Naive thymus-derived CD4-positive, alpha-beta T cell (primary cell): ENCODE data around the gene SCCPDH. TPM values are rescaled to one million over a fixed set of nuclear protein-coding genes. Genes with fewer than 3 reads are reported as not detected.

Source experiments
- ATAC-seq: fragments of 150-1000 bp; cut with Tn5 transposase; 2 replicates; pipeline ENCODE4 v1.10.0; 2021; ENCODE audit warnings: mild to moderate bottlenecking, moderate library complexity
- CTCF ChIA-PET: fragments of 350-600 bp; sonication (Branson Sonifier 250); formaldehyde crosslinking; loops from one replicate; lab custom pipeline; 2021; ENCODE audit warnings: antibody characterized with exemption; lab: Charles Lee
- POLR2A ChIA-PET: fragments of 350-600 bp; sonication (Branson Sonifier 250); formaldehyde crosslinking; loops from one replicate; lab custom pipeline; 2021; ENCODE audit warnings: antibody characterized with exemption, inconsistent platforms; lab: Charles Lee
- DNase-seq, 9 donors: peaks; one replicate each; pipeline versions ENCODE4 v3.0.0 to v3.0.0-alpha.2; 2020 to 2022; ENCODE audit warnings: mixed read lengths in 1 of 9
- H3K27ac ChIP-seq: one replicate; pipeline ENCODE4 v1.7.0; 2013; ENCODE audit warnings: mild to moderate bottlenecking, low read depth, low read length, moderate library complexity
- H3K27me3 ChIP-seq, 2 donors: one replicate each; pipeline ENCODE4 v1.7.0; 2013; ENCODE audit warnings: low read length in 2 of 2, mild to moderate bottlenecking in 2 of 2, moderate library complexity in 2 of 2; ENCODE audit not compliant: control insufficient read depth in 2 of 2, insufficient read depth in 2 of 2
- H3K36me3 ChIP-seq, 3 experiments: 1 replicate in 2 of 3; 2 replicates in 1 of 3; pipeline ENCODE4 v1.7.0; 2013; ENCODE audit warnings: low read length in 3 of 3, mild to moderate bottlenecking in 3 of 3, moderate library complexity in 1 of 3; ENCODE audit not compliant: insufficient read depth in 3 of 3, control insufficient read depth in 2 of 3
- H3K4me1 ChIP-seq, 2 donors: one replicate each; pipeline ENCODE4 v1.7.0; 2013; ENCODE audit warnings: low read length in 2 of 2, mild to moderate bottlenecking in 2 of 2, moderate library complexity in 1 of 2; ENCODE audit not compliant: control insufficient read depth in 2 of 2, insufficient read depth in 2 of 2
- H3K4me3 ChIP-seq: 2 replicates; pipeline ENCODE4 v1.7.0; 2013; ENCODE audit warnings: mild to moderate bottlenecking, low read length
- H3K9me3 ChIP-seq, 3 experiments: 1 replicate in 2 of 3; 2 replicates in 1 of 3; pipeline ENCODE4 v1.7.0; 2013; ENCODE audit warnings: low read length in 3 of 3; ENCODE audit not compliant: control insufficient read depth in 2 of 3
- H3K27ac Mint-ChIP-seq, 9 donors: one replicate each; pipeline ENCODE4 v1.8.0; 2020 to 2022; ENCODE audit warnings: mixed read lengths in 9 of 9, mild to moderate bottlenecking in 8 of 9, moderate library complexity in 5 of 9, inconsistent platforms in 2 of 9
- H3K27me3 Mint-ChIP-seq, 5 donors: one replicate each; pipeline ENCODE4 v1.8.0; 2021 to 2022; ENCODE audit warnings: mixed read lengths in 5 of 5, mild to moderate bottlenecking in 1 of 5
- H3K36me3 Mint-ChIP-seq, 5 donors: one replicate each; pipeline ENCODE4 v1.8.0; 2020 to 2022; ENCODE audit warnings: mixed read lengths in 5 of 5, mild to moderate bottlenecking in 3 of 5, inconsistent platforms in 1 of 5
- H3K4me1 Mint-ChIP-seq, 7 donors: one replicate each; pipeline ENCODE4 v1.8.0; 2020 to 2022; ENCODE audit warnings: mixed read lengths in 7 of 7, mild to moderate bottlenecking in 3 of 7, inconsistent platforms in 1 of 7
- H3K4me3 Mint-ChIP-seq, 10 donors: one replicate each; pipeline ENCODE4 v1.8.0; 2020 to 2022; ENCODE audit warnings: mild to moderate bottlenecking in 10 of 10, mixed read lengths in 10 of 10, moderate library complexity in 6 of 10, inconsistent platforms in 2 of 10
- H3K9me3 Mint-ChIP-seq, 11 donors: one replicate each; pipeline ENCODE4 v1.8.0; 2020 to 2022; ENCODE audit warnings: mixed read lengths in 11 of 11, mild to moderate bottlenecking in 4 of 11, inconsistent platforms in 1 of 11, moderate library complexity in 1 of 11
- intact Hi-C, 2 donors: fragments of 100-400 bp; cut with micrococcal nuclease; formaldehyde crosslinking; loops; one replicate each; pipeline ENCODE4 v1.15.1; 2023
- polyA plus RNA-seq, 2 donors: library from polyadenylated mRNA; unstranded; fragments of 300-500 nt; fragmentation: Illumina TruSeq; gene quantifications; one replicate each; pipeline ENCODE4 v1.2.3, GENCODE V29; 2021
- total RNA-seq, 6 experiments: library from RNA in 5 of 6; stranded (reverse) in 5 of 6; gene quantifications; 1 replicate in 5 of 6; 2 replicates in 1 of 6; pipeline ENCODE4 v1.2.3 and lab custom pipeline; 2021 to 2026

The SCCPDH gene
- total and polyA plus RNA-seq, 7 experiments from 2014 or later: 3.5 to 14.5 (median 5.3) TPM

DNA sequence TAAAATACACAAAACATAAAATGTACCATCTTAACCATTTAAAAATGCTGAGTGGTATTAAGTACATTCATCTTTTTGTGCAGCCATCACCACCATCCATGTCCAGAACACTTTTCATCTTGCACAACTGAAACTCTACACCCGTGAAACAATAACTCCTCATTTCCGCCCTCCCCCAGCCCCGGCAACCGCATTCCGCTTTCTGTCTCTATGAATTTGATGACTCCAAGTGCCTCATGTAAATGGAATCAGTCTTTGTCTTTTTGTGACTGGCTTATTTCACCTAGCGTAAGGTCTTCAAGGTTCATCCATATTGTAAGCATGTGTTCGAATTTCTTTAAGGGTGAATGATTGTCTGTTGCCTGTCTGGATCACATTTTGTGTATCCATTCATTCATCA, 37.2 kb downstream of the SCCPDH start:
- Histone ChIP-seq H3K27me3 (no peaks in the 10 kb centered on the region), H3K36me3 (peaks cover 0 to 4% (median 0%) of the 10 kb centered on the region in 3 experiments), H3K27ac (no peak overlapping the region), H3K9me3 (no peaks in the 10 kb centered on the region), H3K4me3 (no peak overlapping the region), H3K4me1 (no peaks in the 10 kb centered on the region)
- Mint-ChIP-seq H3K4me1 (peaks cover 0 to 1% (median 0%) of the 10 kb centered on the region in 7 donors), H3K9me3 (no peaks in the 10 kb centered on the region), H3K4me3 (no peak overlapping the region), H3K27ac (no peak overlapping the region), H3K36me3 (peaks cover 0 to 15% (median 11%) of the 10 kb centered on the region in 5 donors), H3K27me3 (no peaks in the 10 kb centered on the region)
- CTCF ChIA-PET: no interaction called here
- intact Hi-C loops: no loop called here
- POLR2A ChIA-PET: no interaction called here
- ATAC-seq (no peak), DNase-seq (no peak)

DNA sequence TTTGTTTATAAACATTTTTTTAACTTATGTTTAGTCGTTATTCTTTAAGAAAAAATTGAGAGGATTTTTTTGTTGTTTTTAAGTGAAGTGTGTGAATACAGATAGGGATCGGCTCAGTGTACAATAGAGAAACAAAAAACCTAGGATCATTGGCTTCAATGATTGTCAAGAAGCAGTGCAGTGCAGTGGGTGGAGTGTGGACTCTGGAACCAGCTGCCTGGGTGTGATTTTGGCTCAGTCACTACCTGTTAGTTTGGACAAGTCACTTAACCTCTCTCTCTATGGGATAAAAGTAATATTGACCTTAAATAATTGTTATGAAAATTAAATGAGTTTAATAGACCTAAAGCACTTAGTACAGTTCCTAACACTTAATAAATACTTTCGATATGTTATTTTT, 41.3 kb downstream of the SCCPDH start:
- ChIA-PET CTCF (no interaction called here), POLR2A (no interaction called here)
- Histone ChIP-seq H3K4me3 (no peak overlapping the region), H3K4me1 (no peaks in the 10 kb centered on the region), H3K27ac (no peak overlapping the region), H3K36me3 (peaks cover 0 to 4% (median 0%) of the 10 kb centered on the region in 3 experiments), H3K9me3 (no peaks in the 10 kb centered on the region), H3K27me3 (no peaks in the 10 kb centered on the region)
- Mint-ChIP-seq H3K27ac (no peak overlapping the region), H3K9me3 (no peaks in the 10 kb centered on the region), H3K4me1 (peaks cover 0 to under 1% (median 0%) of the 10 kb centered on the region in 7 donors), H3K4me3 (no peak overlapping the region), H3K27me3 (no peaks in the 10 kb centered on the region), H3K36me3 (peaks cover 0 to 16% (median 11%) of the 10 kb centered on the region in 5 donors)
- DNase-seq: no peak
- no peak for ATAC-seq
- intact Hi-C loops: no loop called here

DNA sequence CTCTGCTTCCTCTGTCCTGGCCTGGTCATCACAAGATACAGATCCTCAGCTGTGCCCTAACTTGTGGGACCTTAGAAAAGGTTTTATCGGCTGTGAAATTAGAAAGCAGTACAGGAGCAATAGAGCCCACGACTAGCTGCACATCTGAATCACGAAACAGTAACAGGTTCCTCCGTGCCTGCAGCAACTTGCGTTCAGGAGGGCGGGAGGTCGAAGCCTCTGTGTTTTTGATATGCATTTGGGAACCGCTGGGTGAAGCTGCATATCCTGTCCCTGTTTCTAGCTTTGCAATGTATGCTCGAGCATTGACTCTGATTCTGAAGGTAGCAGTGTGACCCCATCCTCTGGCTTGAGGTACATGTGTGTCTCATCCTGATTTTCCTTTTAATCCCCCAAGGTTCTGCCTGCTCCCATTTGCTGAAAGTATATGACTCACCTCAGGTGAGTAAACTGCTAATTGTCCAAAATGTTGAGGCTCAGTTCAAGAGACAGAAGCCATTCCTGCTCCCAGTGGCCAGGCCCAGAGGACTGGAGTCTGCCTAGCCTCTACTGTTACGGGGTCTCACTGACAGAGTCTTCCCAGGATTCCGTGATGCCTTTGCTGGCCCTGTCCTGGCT, 44.3 kb downstream of the SCCPDH start:
- intact Hi-C loops: no loop called here
- H3K36me3 Mint-ChIP-seq: peaks cover 0 to 9% (median 7%) of the 10 kb centered on the region in 5 donors
- POLR2A ChIA-PET: no interaction called here
- no peak overlapping the region for H3K27ac ChIP-seq
- peaks cover 0 to 6% (median 0%) of the 10 kb centered on the region in 7 donors for H3K4me1 Mint-ChIP-seq
- no peaks in the 10 kb centered on the region for H3K36me3 ChIP-seq
- H3K4me3 ChIP-seq: no peak overlapping the region
- no peaks in the 10 kb centered on the region for H3K4me1 ChIP-seq
- H3K9me3 Mint-ChIP-seq: peaks cover 0 to 2% (median 0%) of the 10 kb centered on the region in 11 donors
- no peaks in the 10 kb centered on the region for H3K27me3 Mint-ChIP-seq
- DNase-seq: no peak
- H3K9me3 ChIP-seq: no peaks in the 10 kb centered on the region
- CTCF ChIA-PET: no interaction called here
- no peaks in the 10 kb centered on the region for H3K27me3 ChIP-seq
- H3K4me3 Mint-ChIP-seq: no peak overlapping the region
- ATAC-seq: no peak
- H3K27ac Mint-ChIP-seq: no peak overlapping the region

DNA sequence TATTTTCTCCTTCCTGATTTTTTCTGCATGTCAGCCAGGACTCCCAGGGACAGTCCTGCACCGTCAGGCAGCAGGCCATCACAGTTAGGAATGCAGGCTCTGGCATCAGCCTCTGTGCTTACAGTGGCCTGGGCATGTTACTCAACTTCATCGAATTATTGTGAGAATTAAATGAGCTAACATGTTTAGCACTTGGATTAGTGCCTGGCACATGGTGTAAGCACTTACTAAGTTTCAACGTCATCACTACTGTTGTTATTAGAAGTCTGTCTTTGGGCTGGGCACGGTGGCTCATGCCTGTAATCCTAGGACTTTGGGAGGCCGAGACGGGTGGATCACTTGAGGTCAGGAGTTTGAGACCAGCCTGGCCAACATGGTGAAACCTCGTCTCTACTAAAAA, 45.1 kb downstream of the SCCPDH start:
- peaks cover 0 to 2% (median 0%) of the 10 kb centered on the region in 11 donors for H3K9me3 Mint-ChIP-seq
- no peak overlapping the region for H3K27ac ChIP-seq
- H3K36me3 Mint-ChIP-seq: peaks cover 0 to 12% (median 8%) of the 10 kb centered on the region in 5 donors
- ATAC-seq: no peak
- intact Hi-C loops: no loop called here
- H3K4me1 ChIP-seq: no peaks in the 10 kb centered on the region
- no peaks in the 10 kb centered on the region for H3K27me3 Mint-ChIP-seq
- peaks cover 0 to 6% (median 0%) of the 10 kb centered on the region in 7 donors for H3K4me1 Mint-ChIP-seq
- no peak overlapping the region for H3K27ac Mint-ChIP-seq
- no peaks in the 10 kb centered on the region for H3K36me3 ChIP-seq
- H3K9me3 ChIP-seq: no peaks in the 10 kb centered on the region
- ChIA-PET CTCF (no interaction called here), POLR2A (no interaction called here)
- DNase-seq: no peak
- H3K27me3 ChIP-seq: no peaks in the 10 kb centered on the region
- H3K4me3 Mint-ChIP-seq: no peak overlapping the region
- no peak overlapping the region for H3K4me3 ChIP-seq

DNA sequence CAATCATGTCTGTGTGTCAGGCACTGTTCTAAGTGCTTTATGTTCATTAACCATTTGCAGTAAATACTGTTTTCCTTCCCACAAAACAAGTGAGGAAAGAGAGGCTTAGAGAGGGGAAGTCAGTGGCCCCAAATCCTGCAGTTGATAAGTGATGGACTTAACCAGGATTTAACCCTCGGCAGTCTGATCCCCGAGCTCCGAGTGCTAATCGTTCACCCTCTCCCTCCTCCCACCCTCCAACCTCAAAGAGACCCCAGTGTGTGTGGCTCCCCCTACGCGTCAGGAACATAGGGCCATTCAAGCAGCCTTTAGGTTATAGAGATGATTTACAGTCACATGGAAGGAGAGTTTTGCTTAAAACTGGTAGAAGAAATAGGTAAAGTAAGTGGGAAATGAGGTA, 47.2 kb downstream of the SCCPDH start:
- Histone ChIP-seq H3K4me1 (no peaks in the 10 kb centered on the region), H3K36me3 (no peaks in the 10 kb centered on the region), H3K27me3 (no peaks in the 10 kb centered on the region), H3K4me3 (no peak overlapping the region), H3K9me3 (no peaks in the 10 kb centered on the region), H3K27ac (no peak overlapping the region)
- Mint-ChIP-seq H3K9me3 (peaks cover 0 to 2% (median 0%) of the 10 kb centered on the region in 11 donors), H3K4me3 (no peak overlapping the region), H3K36me3 (peaks cover 0 to 18% (median 9%) of the 10 kb centered on the region in 5 donors), H3K27me3 (no peaks in the 10 kb centered on the region), H3K27ac (no peak overlapping the region), H3K4me1 (peaks cover 0 to 6% (median 0%) of the 10 kb centered on the region in 7 donors)
- ChIA-PET POLR2A (no interaction called here), CTCF (no interaction called here)
- ATAC-seq: no peak
- no peak for DNase-seq
- intact Hi-C loops: no loop called here

DNA sequence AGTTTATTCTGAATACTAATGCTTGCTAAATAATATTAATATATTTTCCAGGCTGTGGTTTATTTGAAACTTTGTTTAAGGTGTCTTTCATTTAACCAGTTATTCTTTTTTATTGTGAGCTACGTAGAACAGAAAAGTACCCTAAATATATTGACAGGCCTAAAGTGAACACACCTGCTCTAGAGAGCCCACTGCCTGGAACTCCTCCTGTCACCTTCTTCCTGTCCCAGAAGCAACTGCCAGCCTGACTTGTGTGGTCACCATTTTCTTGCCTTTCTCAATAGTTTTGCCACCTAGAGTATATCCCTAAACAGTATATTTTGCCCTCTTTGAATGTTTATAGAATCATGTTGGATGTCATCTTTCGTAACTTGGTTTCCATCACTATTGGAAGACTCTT, 48.5 kb downstream of the SCCPDH start:
- ChIA-PET POLR2A (no interaction called here), CTCF (no interaction called here)
- ATAC-seq (no peak), DNase-seq (no peak)
- intact Hi-C loops: no loop called here
- Histone ChIP-seq H3K27ac (no peak overlapping the region), H3K4me3 (no peak overlapping the region), H3K36me3 (no peaks in the 10 kb centered on the region), H3K27me3 (no peaks in the 10 kb centered on the region), H3K9me3 (no peaks in the 10 kb centered on the region), H3K4me1 (no peaks in the 10 kb centered on the region)
- H3K27me3 Mint-ChIP-seq: no peaks in the 10 kb centered on the region
- H3K4me1 Mint-ChIP-seq: peaks cover 0 to 6% (median 0%) of the 10 kb centered on the region in 7 donors
- H3K4me3 Mint-ChIP-seq: no peak overlapping the region
- H3K9me3 Mint-ChIP-seq: peaks cover 0 to 2% (median 0%) of the 10 kb centered on the region in 11 donors
- H3K27ac Mint-ChIP-seq: no peak overlapping the region
- peaks cover 0 to 17% (median 9%) of the 10 kb centered on the region in 5 donors for H3K36me3 Mint-ChIP-seq

DNA sequence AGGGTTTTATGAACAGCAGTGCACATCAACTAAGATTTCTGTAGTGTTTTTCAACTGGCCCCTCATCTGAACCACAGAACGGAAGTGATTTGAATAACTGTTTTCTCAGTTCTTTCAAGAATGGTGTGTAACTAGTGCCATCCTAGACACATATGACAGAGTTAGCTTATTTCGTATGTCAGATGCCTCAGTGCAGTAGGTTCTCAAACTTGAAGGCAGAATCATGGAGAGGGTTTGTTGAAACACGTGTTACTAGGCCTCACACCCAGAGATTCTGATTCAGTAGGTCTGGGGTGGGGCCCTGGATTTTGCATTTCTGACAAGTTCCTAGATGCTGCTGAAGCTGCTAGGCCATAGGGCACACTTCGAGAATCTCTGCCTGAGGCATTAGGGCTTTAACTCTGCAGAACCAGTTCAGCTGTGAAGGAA, 49.0 kb downstream of the SCCPDH start:
- Mint-ChIP-seq H3K27me3 (no peaks in the 10 kb centered on the region), H3K9me3 (peaks cover 0 to 2% (median 0%) of the 10 kb centered on the region in 11 donors), H3K4me1 (peaks cover 0 to 6% (median 0%) of the 10 kb centered on the region in 7 donors), H3K27ac (no peak overlapping the region), H3K4me3 (no peak overlapping the region), H3K36me3 (peaks cover 0 to 17% (median 9%) of the 10 kb centered on the region in 5 donors)
- ATAC-seq (no peak), DNase-seq (no peak)
- no peaks in the 10 kb centered on the region for H3K27me3 ChIP-seq
- CTCF ChIA-PET: no interaction called here
- no peaks in the 10 kb centered on the region for H3K9me3 ChIP-seq
- H3K36me3 ChIP-seq: no peaks in the 10 kb centered on the region
- POLR2A ChIA-PET: no interaction called here
- intact Hi-C loops: no loop called here
- no peaks in the 10 kb centered on the region for H3K4me1 ChIP-seq
- H3K27ac ChIP-seq: no peak overlapping the region
- no peak overlapping the region for H3K4me3 ChIP-seq
